ENCODE measurements around the gene PRXL2B.
"Not testable (repeated sequence)": the region's sequence is repeated elsewhere in the genome, so short reads cannot be mapped to it uniquely, and the experiment has no call there.

PRXL2B gene

GRCh38 chr1:2623571-2624337 lies 37.2 kb downstream of the PRXL2B start:
- no peak overlapping the region for H3K4me2 ChIP-seq (ENCODE audit: low read length)
- no peak overlapping the region for H2AK5ac ChIP-seq (ENCODE audit: low read length)
- no peak overlapping the region for H3K27ac ChIP-seq (ENCODE audit: low read depth, low read length)
- no peak overlapping the region for H2BK5ac ChIP-seq (ENCODE audit: low read length)
- H3K9ac ChIP-seq (ENCODE audit: low read length) = no peak overlapping the region
- H3K4me3 ChIP-seq (ENCODE audit: low read length) = no peak overlapping the region
- no peak overlapping the region for H3K56ac ChIP-seq (ENCODE audit: low read length)
- H3K23ac ChIP-seq (ENCODE audit: low read length) = no peak overlapping the region
- H3K79me1 ChIP-seq (ENCODE audit: low read length) = no peaks in the 10 kb centered on the region
- H3K4ac ChIP-seq (ENCODE audit: low read depth, low read length) = no peak overlapping the region
- H4K8ac ChIP-seq (ENCODE audit: low read depth, low read length) = no peak overlapping the region
- H3K27me3 ChIP-seq (ENCODE audit: insufficient read depth, low read length, poor library complexity) = peaks cover 6% of the 10 kb centered on the region
- no peak overlapping the region for H3K18ac ChIP-seq (ENCODE audit: low read length)
- DNase-seq = no peak
- no peak overlapping the region for H2BK120ac ChIP-seq (ENCODE audit: low read depth, low read length)
- WGBS (ENCODE audit: extremely low coverage, insufficient coverage, low lambda C conversion rate) = no CpG with 5 or more reads among the region's 12 CpGs
- no peak overlapping the region for H4K5ac ChIP-seq (ENCODE audit: low read length)
- H2BK15ac ChIP-seq (replicated peaks; ENCODE audit: low read depth) = no peak overlapping the region
- H3K79me2 ChIP-seq (ENCODE audit: control insufficient read depth, insufficient read depth, low read length) = no peaks in the 10 kb centered on the region
- H3K4me1 ChIP-seq (ENCODE audit: control insufficient read depth, low read depth, low read length) = no peaks in the 10 kb centered on the region
- H3K36me3 ChIP-seq (ENCODE audit: control insufficient read depth, insufficient read depth, low read length) = no peaks in the 10 kb centered on the region

GRCh38 chr1:2624735-2625300 lies 38.2 kb downstream of the PRXL2B start:
- Histone ChIP-seq H3K79me2 (ENCODE audit: control insufficient read depth, insufficient read depth, low read length) (no peaks in the 10 kb centered on the region), H3K23ac (ENCODE audit: low read length) (no peak overlapping the region), H4K8ac (ENCODE audit: low read depth, low read length) (no peak overlapping the region), H3K4ac (ENCODE audit: low read depth, low read length) (no peak overlapping the region), H2AK5ac (ENCODE audit: low read length) (no peak overlapping the region), H3K4me1 (ENCODE audit: control insufficient read depth, low read depth, low read length) (no peaks in the 10 kb centered on the region), H3K4me3 (ENCODE audit: low read length) (no peak overlapping the region), H3K4me2 (ENCODE audit: low read length) (no peak overlapping the region), H3K36me3 (ENCODE audit: control insufficient read depth, insufficient read depth, low read length) (no peaks in the 10 kb centered on the region), H3K56ac (ENCODE audit: low read length) (no peak overlapping the region), H4K5ac (ENCODE audit: low read length) (no peak overlapping the region), H3K27ac (ENCODE audit: low read depth, low read length) (no peak overlapping the region), H3K9ac (ENCODE audit: low read length) (no peak overlapping the region), H3K18ac (ENCODE audit: low read length) (no peak overlapping the region), H2BK5ac (ENCODE audit: low read length) (no peak overlapping the region), H2BK120ac (ENCODE audit: low read depth, low read length) (no peak overlapping the region), H2BK15ac (replicated peaks; ENCODE audit: low read depth) (no peak overlapping the region), H3K79me1 (ENCODE audit: low read length) (no peaks in the 10 kb centered on the region), H3K27me3 (ENCODE audit: insufficient read depth, low read length, poor library complexity) (peaks cover 10% of the 10 kb centered on the region)
- WGBS (ENCODE audit: extremely low coverage, insufficient coverage, low lambda C conversion rate) = no CpG with 5 or more reads among the region's 13 CpGs
- no peak for DNase-seq

DNA sequence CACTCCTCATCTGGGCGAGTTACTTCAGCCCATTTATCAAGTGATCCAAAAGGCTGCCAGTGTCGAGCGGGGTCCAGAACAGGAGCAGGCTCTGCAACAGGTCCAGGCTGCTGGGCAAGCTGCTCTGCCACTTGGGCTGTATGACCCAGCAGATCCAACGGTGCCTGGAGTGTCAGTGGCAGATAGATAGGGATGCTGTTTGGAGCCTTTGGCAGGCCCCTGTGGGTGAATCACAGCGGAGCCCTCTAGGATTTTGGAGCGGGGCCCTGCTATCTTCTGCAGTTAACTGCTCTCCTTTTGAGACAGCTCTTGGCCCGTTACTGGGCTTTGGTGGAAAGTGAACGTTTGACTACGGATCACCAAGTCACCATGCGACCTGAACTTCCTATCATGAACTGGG lies 38.7 kb downstream of the PRXL2B start:
- no peaks in the 10 kb centered on the region for H3K36me3 ChIP-seq (ENCODE audit: control insufficient read depth, insufficient read depth, low read length)
- no peak overlapping the region for H3K56ac ChIP-seq (ENCODE audit: low read length)
- peaks cover 10% of the 10 kb centered on the region for H3K27me3 ChIP-seq (ENCODE audit: insufficient read depth, low read length, poor library complexity)
- no peak overlapping the region for H4K8ac ChIP-seq (ENCODE audit: low read depth, low read length)
- WGBS (ENCODE audit: extremely low coverage, insufficient coverage, low lambda C conversion rate) = no CpG with 5 or more reads among the region's 10 CpGs
- DNase-seq = no peak
- H2BK15ac ChIP-seq (replicated peaks; ENCODE audit: low read depth) = no peak overlapping the region
- H3K4ac ChIP-seq (ENCODE audit: low read depth, low read length) = no peak overlapping the region
- H3K23ac ChIP-seq (ENCODE audit: low read length) = no peak overlapping the region
- no peak overlapping the region for H2BK5ac ChIP-seq (ENCODE audit: low read length)
- no peak overlapping the region for H3K18ac ChIP-seq (ENCODE audit: low read length)
- no peak overlapping the region for H3K4me2 ChIP-seq (ENCODE audit: low read length)
- H3K4me3 ChIP-seq (ENCODE audit: low read length) = no peak overlapping the region
- no peak overlapping the region for H4K5ac ChIP-seq (ENCODE audit: low read length)
- no peak overlapping the region for H3K9ac ChIP-seq (ENCODE audit: low read length)
- H2BK120ac ChIP-seq (ENCODE audit: low read depth, low read length) = no peak overlapping the region
- no peak overlapping the region for H3K27ac ChIP-seq (ENCODE audit: low read depth, low read length)
- no peaks in the 10 kb centered on the region for H3K79me1 ChIP-seq (ENCODE audit: low read length)
- no peaks in the 10 kb centered on the region for H3K4me1 ChIP-seq (ENCODE audit: control insufficient read depth, low read depth, low read length)
- no peak overlapping the region for H2AK5ac ChIP-seq (ENCODE audit: low read length)
- H3K79me2 ChIP-seq (ENCODE audit: control insufficient read depth, insufficient read depth, low read length) = no peaks in the 10 kb centered on the region

DNA sequence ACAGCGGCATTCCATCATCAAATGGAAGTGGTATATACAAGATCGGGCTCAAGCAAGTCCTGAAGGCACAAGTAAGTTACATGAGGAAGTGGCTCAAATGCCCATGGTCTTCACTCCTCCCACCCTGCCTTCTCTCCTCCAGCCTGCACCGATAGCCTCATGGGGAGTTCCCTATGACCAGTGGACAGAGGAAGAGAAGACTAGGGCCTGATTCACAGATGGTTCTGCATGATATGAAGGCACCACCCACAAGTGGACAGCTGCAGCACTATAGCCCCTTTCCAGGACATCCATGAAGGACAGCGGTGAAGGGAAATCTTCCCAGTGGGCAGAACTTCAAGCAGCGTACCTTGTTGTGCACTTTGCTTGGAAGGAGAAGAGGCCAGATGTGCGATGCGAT lies 39.2 kb downstream of the PRXL2B start:
- not testable (repeated sequence) for H4K8ac ChIP-seq (ENCODE audit: low read depth, low read length); H3K9ac ChIP-seq (ENCODE audit: low read length); H3K79me1 ChIP-seq (ENCODE audit: low read length); H2AK5ac ChIP-seq (ENCODE audit: low read length); H2BK15ac ChIP-seq (replicated peaks; ENCODE audit: low read depth); H4K5ac ChIP-seq (ENCODE audit: low read length); DNase-seq; H3K23ac ChIP-seq (ENCODE audit: low read length); H3K79me2 ChIP-seq (ENCODE audit: control insufficient read depth, insufficient read depth, low read length); H3K4me3 ChIP-seq (ENCODE audit: low read length); H3K36me3 ChIP-seq (ENCODE audit: control insufficient read depth, insufficient read depth, low read length); H3K4me2 ChIP-seq (ENCODE audit: low read length); H2BK5ac ChIP-seq (ENCODE audit: low read length); H3K4ac ChIP-seq (ENCODE audit: low read depth, low read length); H3K4me1 ChIP-seq (ENCODE audit: control insufficient read depth, low read depth, low read length); H2BK120ac ChIP-seq (ENCODE audit: low read depth, low read length); H3K18ac ChIP-seq (ENCODE audit: low read length); H3K27ac ChIP-seq (ENCODE audit: low read depth, low read length); H3K56ac ChIP-seq (ENCODE audit: low read length)
- WGBS (ENCODE audit: extremely low coverage, insufficient coverage, low lambda C conversion rate) = no CpG with 5 or more reads among the region's 7 CpGs
- peaks cover 10% of the 10 kb centered on the region for H3K27me3 ChIP-seq (ENCODE audit: insufficient read depth, low read length, poor library complexity)

DNA sequence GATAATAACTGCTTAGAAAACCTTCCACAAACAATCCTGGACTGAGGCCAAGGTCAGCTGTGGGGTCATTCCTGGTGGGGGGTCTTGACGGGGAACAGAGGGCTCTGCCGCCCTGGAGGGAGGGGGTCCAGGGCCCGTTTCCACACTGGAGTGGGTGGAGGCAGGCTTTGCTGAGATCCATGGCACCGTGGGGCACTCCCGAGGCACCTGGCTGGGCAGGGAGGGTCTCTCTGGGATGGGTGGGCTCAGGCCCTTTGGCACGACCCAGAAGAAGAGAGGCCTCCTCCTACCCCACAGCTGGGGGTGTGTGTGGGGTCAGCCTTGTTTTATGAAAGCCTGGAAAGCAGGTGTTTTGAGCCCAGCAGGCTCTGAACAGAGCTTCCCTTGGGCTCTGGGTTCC lies 41.2 kb downstream of the PRXL2B start:
- H3K18ac ChIP-seq (ENCODE audit: low read length) = no peak overlapping the region
- no peak overlapping the region for H2BK120ac ChIP-seq (ENCODE audit: low read depth, low read length)
- H3K36me3 ChIP-seq (ENCODE audit: control insufficient read depth, insufficient read depth, low read length) = no peaks in the 10 kb centered on the region
- H3K56ac ChIP-seq (ENCODE audit: low read length) = no peak overlapping the region
- no peaks in the 10 kb centered on the region for H3K79me1 ChIP-seq (ENCODE audit: low read length)
- H3K4me1 ChIP-seq (ENCODE audit: control insufficient read depth, low read depth, low read length) = no peaks in the 10 kb centered on the region
- WGBS (ENCODE audit: extremely low coverage, insufficient coverage, low lambda C conversion rate) = no CpG with 5 or more reads among the region's 6 CpGs
- no peak overlapping the region for H3K9ac ChIP-seq (ENCODE audit: low read length)
- peaks cover 10% of the 10 kb centered on the region for H3K27me3 ChIP-seq (ENCODE audit: insufficient read depth, low read length, poor library complexity)
- H2BK5ac ChIP-seq (ENCODE audit: low read length) = no peak overlapping the region
- no peak overlapping the region for H2BK15ac ChIP-seq (replicated peaks; ENCODE audit: low read depth)
- no peak overlapping the region for H3K4me3 ChIP-seq (ENCODE audit: low read length)
- no peak overlapping the region for H3K4ac ChIP-seq (ENCODE audit: low read depth, low read length)
- no peak overlapping the region for H3K23ac ChIP-seq (ENCODE audit: low read length)
- no peak overlapping the region for H3K27ac ChIP-seq (ENCODE audit: low read depth, low read length)
- DNase-seq = no peak
- no peaks in the 10 kb centered on the region for H3K79me2 ChIP-seq (ENCODE audit: control insufficient read depth, insufficient read depth, low read length)
- H4K5ac ChIP-seq (ENCODE audit: low read length) = no peak overlapping the region
- no peak overlapping the region for H3K4me2 ChIP-seq (ENCODE audit: low read length)
- no peak overlapping the region for H4K8ac ChIP-seq (ENCODE audit: low read depth, low read length)
- H2AK5ac ChIP-seq (ENCODE audit: low read length) = no peak overlapping the region
